A549 (cell line): Measurements from ENCODE around the gene TEX13D.

Experiments
- EP300 ChIP-seq, 2 experiments: fragments of >200 bp; sonication (Bioruptor Twin); formaldehyde crosslinking; IDR thresholded peaks; 2 replicates in 1 of 2; 3 replicates in 1 of 2; pipeline ENCODE4 v1.6.1; 2016 to 2017
- GATA3 ChIP-seq: IDR thresholded peaks from 2 replicates; pipeline ENCODE4 v1.6.1; 2012; ENCODE audit warnings: borderline replicate concordance
- HMGXB4 ChIP-seq: fragments of 250-450 bp; sonication (Bioruptor Pico); IDR thresholded peaks from 2 replicates; pipeline ENCODE4 v1.5.0; 2021; ENCODE audit warnings: mild to moderate bottlenecking, moderate library complexity, borderline replicate concordance
- HOXB13 ChIP-seq: fragments of 250-450 bp; sonication (Bioruptor Pico); IDR thresholded peaks from 2 replicates; pipeline ENCODE4 v1.5.0; 2020; ENCODE audit warnings: low read depth, mild to moderate bottlenecking, moderate library complexity
- JUN ChIP-seq, 2 experiments: fragments of >200 bp; sonication (Bioruptor Twin); formaldehyde crosslinking; IDR thresholded peaks; 2 replicates in 1 of 2; 3 replicates in 1 of 2; pipeline ENCODE4 v1.6.1; 2016 to 2017
- MAFK ChIP-seq: fragments of 450-650 bp; IDR thresholded peaks from 2 replicates; pipeline ENCODE4 v1.6.1; 2014; ENCODE audit not compliant: partially characterized antibody
- NFE2L2 ChIP-seq: fragments of 150-350 bp; conservative IDR thresholded peaks from 2 replicates; pipeline ENCODE4 v1.6.1; 2014; ENCODE audit warnings: low read length
- POLR2A ChIP-seq: IDR thresholded peaks from 2 replicates; pipeline ENCODE4 v1.6.1; 2012; ENCODE audit warnings: mild to moderate bottlenecking, low read length
- REST ChIP-seq: fragments of 200-600 bp; sonication (generic); IDR thresholded peaks from 2 replicates; pipeline ENCODE4 v1.6.1; 2016; ENCODE audit warnings: antibody characterized with exemption, mild to moderate bottlenecking, moderate library complexity
- TF ChIP-seq, protein P1 (sequence below): fragments of >200 bp; sonication (Bioruptor Twin); formaldehyde crosslinking; IDR thresholded peaks from 3 replicates; pipeline ENCODE4 v1.5.1; 2016

DNA sequence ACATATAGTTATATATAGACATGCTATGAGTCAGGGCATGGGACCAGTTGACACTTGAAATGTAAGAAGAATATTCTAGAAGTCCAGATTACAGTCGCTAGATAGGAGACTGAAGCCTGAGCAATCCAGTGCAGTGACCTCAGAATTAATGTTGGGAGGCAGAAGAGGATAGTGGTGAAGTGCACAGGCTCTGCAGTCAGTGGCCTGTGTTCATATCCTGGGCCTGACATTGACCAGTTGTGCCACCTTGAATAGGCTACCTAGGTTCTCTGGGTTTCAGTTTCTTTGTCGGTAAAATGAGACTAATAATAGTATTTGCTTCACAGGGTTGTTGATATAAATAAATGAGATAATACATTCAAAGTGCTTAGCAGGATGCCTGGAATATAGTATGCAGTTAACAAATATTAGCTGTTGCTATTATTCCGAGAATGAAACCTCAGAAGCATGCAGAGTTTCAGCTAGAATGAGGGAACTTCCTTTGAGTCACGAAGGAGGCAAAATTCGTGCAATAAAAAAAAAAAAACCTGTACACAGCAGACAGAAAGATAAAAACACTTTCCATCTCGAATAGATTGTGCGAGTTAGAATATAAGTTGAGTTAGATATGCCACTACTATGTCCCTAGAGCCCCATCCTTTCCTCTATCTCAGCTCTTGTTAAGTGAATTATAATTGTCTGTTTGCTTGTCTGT lies 9.9 kb downstream of the TEX13D start:
- TF ChIP-seq, protein P1, sequence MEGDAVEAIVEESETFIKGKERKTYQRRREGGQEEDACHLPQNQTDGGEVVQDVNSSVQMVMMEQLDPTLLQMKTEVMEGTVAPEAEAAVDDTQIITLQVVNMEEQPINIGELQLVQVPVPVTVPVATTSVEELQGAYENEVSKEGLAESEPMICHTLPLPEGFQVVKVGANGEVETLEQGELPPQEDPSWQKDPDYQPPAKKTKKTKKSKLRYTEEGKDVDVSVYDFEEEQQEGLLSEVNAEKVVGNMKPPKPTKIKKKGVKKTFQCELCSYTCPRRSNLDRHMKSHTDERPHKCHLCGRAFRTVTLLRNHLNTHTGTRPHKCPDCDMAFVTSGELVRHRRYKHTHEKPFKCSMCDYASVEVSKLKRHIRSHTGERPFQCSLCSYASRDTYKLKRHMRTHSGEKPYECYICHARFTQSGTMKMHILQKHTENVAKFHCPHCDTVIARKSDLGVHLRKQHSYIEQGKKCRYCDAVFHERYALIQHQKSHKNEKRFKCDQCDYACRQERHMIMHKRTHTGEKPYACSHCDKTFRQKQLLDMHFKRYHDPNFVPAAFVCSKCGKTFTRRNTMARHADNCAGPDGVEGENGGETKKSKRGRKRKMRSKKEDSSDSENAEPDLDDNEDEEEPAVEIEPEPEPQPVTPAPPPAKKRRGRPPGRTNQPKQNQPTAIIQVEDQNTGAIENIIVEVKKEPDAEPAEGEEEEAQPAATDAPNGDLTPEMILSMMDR = no peak
- TF ChIP-seq NFE2L2 (no peak), HMGXB4 (no peak), HOXB13 (no peak), POLR2A (no peak), MAFK (no peak), EP300 (IDR thresholded peaks at IDR 0.05) (no peak), REST (no peak), GATA3 (no peak), JUN (IDR thresholded peaks at IDR 0.05) (no peak)
